Stimulated activated CD4-positive, alpha-beta T cell treated with anti-CD3 and anti-CD28 coated beads, Interleukin-2, amount 100 ng/mL, for 4 hours (primary cell): Measurements from ENCODE around the gene CSMD2.

Experiments used
- DNase-seq: peaks from one replicate; pipeline ENCODE4 v3.0.0-alpha.2; 2020; ENCODE audit warnings: low read depth

The CSMD2 gene

DNA sequence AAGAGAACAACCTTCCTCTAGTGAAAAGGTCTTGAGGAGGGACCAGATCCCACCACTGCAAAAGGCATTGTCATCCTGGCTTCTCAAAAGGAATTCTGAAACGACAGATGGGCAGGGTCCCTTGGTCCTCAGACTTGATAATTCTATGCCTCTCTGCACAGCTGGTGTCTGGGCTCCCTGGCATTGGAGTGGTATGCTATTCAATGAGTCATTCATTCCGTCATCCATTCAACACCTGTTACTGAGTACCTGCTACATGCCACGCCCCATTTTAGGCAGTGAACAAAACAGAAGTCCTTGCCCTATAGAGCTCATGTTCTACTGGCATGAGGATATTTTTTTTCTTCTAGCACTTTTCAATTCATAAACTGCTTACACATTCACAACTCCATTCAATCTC is 347.0 kb downstream of the CSMD2 start:
- no peak for DNase-seq

GRCh38 chr1:33815061-33815460 is 350.0 kb downstream of the CSMD2 start:
- no peak for DNase-seq

GRCh38 chr1:33814166-33814565 is 350.9 kb downstream of the CSMD2 start:
- DNase-seq: no peak

DNA sequence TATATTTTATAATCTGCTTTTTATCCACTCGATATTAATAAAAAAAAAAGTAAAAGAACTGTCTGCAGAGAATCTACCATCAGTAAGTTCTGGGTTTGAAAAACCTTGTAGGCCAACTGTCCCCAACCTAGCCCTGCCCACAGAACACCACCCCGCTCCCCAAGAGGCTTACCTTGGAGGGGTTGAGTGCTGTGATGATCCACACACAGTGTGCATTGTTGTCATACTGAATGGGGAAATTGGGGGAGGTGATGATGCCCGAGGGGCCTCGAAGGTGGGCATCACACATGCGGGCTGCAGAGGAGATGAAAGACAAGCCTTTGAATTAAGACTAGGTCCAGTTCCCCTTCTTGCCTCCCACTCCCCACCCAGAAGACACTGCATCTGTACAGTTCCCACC is 354.5 kb downstream of the CSMD2 start:
- DNase-seq: no peak

DNA sequence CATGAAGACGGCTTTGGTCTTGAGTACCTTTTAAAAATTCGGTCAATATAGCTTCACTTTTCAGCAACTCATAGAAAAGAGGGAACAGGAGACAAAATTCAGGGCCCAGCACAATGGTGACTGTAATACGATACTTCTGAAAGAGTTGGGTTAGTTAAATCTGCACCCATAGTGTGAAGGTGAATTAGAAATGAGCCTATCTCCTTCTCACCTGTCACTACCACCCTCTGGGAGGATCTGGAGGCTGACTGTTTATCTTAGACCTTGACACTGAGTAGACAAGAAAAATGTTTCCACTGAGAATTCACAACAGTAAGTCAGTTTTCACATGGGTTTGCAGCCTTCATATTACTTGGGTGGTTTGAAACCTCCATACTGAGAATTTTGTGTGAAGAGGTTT is 359.0 kb downstream of the CSMD2 start:
- DNase-seq: no peak

- no peak for DNase-seq
These were observed 362.8 kb downstream of the CSMD2 start for GRCh38 chr1:33802268-33802667.

- DNase-seq: no peak
These were observed 367.2 kb downstream of the CSMD2 start for GRCh38 chr1:33797849-33798248.

DNA sequence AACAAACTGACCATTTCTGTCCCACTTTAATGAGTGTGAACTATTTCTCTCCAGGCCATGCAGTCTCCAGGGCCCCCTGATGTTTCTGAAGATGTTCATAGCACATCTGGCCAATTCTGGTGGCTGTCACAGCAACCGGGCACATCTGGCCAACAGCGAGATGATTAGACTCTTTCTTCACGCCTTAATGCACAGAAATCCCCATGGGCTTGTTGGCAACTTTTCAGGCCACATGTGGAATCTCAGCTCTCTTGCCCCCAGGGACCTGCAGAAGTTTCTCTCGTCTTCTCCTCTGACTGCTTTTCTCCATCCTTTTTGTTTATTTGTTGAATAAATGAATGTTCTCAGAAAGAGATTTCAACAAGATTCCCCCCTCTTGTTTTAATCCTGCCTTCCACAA is 372.4 kb downstream of the CSMD2 start:
- no peak for DNase-seq

DNA sequence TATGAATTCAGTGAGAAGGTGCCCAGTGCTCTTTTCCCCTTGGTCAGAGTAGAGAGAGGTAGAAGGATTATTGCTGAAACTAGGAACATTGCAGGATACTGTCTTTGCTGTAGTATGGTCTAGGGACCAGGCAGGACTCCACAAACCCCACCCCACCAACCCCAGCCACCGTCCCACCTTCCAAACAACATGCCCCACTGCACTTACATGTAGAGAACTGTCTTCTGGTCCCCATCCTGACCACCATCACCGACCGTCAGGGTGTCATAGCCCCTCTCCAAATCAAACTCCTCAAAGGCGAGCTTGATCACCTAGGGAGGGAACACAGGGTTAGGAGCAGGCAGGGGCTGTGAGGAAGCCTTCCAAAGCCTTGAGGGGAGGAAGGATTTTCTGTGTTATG is 372.8 kb downstream of the CSMD2 start:
- no peak for DNase-seq

DNA sequence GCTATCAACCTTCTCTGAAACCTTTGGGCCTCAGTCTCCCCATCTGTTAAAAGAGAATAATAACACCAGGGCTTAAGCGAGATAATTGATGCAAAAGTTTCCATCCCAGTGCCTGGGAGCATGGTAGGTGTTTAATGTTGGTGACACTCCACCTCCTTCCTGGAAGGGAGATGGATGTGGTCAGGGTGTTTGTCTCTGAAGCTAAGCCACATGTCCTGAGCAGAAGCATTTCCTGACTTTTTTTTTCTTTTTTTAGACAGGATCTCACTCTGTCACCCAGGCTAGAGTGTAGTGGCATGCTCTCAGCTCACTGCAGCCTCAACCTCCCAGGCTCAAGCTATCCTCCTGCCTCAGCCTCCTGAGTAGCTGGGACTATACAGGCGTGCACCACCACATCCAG is 373.8 kb downstream of the CSMD2 start:
- DNase-seq: no peak

DNA sequence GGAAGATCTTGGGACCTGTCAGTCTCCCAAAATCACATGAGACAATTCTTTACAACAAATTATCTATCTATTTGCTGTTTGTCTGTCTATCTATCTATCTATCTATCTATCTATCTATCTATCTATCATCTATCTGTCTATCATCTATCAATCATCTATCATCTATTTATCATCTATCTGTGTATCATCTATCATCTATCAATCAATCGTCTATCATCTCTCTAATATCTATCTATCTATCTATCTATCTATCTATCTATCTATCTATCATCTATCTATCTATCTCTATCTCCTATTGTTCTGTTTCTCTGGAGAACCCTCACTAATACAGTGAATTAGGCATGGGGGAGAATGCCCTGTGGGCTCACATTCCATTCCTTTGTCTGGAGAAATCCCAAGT is 374.5 kb downstream of the CSMD2 start:
- no peak for DNase-seq

DNA sequence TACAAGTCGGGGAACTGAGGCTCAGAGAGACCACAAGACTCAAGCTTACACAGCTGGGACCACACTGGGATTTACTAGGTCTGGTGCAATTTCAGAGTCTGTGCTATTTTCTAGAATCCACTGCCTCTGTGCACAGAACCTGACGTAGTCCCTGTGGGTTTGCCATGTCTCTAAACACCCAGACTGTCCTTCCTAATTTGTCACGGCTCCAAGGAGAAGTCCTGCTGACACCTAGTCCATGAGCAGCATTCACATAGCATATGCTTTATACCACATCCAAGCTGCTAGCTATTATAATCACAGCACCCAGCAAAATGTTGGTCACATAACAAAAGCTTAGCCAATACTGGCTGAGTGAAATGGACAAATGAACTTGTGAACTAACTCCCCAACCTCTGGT is 380.2 kb downstream of the CSMD2 start:
- DNase-seq: no peak

- no peak for DNase-seq
These were observed 382.3 kb downstream of the CSMD2 start for GRCh38 chr1:33782776-33783175.

GRCh38 chr1:33781652-33782051 is 383.4 kb downstream of the CSMD2 start:
- no peak for DNase-seq

GRCh38 chr1:33777337-33777736 is 387.7 kb downstream of the CSMD2 start:
- DNase-seq: no peak

DNA sequence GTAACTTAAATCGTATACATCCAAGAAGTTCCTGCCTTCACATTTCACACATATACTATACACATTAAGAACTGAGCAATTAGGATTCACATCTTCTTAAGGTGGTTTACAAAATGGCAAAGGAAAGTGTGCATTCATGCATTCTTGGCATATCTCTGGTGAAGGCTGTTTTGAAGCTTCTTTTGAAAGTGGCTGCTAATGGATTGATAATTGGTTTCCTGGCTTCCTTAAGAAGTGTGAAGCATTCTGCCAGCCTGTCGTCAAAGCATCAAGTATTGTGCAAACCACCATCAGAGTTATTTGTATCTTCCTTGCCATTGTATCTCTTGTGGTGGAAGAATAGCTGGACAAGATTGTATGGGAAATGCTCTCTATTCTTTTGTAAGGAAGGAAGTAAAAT is 396.2 kb downstream of the CSMD2 start:
- DNase-seq: no peak

GRCh38 chr1:33768106-33768505 is 396.9 kb downstream of the CSMD2 start:
- DNase-seq: no peak

DNA sequence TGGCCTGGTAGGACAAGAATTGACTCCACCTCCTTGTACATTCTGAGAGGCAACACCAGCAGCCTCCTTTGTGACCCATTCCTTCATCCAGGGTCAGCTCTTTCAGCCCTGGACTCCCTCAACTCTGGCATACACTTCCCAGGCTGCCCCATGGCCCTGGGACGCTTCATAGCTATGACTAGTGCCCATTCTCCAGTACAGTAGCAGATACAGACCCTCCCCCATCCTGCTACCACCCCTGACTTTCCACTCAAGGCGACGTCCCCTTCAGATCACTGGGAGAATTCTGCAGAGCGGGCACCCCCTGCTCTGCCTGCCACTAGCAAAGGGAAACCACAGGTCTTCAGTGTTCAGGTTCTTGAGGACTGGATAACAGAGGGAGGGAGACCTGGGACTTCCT is 400.9 kb downstream of the CSMD2 start:
- DNase-seq: no peak

GRCh38 chr1:33763406-33763805 is 401.6 kb downstream of the CSMD2 start:
- no peak for DNase-seq

- DNase-seq: no peak
These were observed 402.1 kb downstream of the CSMD2 start for GRCh38 chr1:33762962-33763361.

DNA sequence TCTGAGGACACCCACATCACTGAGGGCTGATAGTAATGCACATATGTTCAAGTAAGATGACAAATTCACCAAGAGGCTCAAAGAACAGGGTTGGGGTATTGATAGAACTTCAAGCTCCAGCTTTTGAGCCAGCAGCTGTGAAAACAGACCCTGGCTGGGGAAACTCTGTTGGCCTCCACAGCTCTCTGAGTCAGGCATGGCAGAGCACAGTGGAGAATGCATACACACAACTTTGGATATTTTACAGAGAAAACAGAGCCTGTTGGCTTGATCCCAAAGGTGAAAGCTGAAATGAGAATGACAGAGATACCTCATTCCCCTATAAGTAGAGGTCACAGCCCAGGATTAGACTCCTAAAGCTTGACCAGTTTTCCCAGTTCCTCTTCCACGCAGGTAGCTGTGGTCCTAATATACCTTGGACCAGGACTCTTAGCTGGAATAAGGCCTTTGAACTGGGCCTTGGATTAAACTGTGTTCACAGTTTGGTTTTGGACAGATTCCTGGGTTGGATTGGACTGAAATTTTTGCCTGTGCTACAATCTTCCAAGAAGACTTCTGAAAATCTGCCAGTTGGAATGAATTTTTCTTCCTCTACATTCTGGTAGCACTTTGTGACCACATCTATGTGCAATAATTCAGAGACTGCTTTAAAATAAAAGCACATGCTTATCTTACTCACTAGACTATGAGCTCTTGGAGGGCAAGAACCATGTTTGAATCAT is 402.8 kb downstream of the CSMD2 start:
- no peak for DNase-seq

DNA sequence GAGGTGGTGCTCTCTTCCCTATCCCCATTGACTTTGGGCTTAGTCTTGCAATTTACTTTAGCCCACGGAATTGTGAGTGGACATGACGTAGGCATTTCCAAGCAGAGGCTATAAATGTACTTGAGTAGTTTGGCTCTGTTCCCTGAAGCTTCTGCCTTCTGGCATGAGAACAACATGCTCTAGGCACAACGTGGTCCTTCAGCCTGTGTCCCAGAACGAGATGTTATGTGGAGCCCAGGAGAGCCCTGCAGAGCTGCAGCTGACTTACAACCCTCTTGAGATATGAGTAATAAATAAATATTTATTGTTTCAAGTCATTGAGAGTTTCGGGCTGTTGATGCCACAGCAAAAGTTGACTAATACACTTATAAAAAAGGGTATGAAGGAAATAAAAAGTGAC is 406.3 kb downstream of the CSMD2 start:
- no peak for DNase-seq

DNA sequence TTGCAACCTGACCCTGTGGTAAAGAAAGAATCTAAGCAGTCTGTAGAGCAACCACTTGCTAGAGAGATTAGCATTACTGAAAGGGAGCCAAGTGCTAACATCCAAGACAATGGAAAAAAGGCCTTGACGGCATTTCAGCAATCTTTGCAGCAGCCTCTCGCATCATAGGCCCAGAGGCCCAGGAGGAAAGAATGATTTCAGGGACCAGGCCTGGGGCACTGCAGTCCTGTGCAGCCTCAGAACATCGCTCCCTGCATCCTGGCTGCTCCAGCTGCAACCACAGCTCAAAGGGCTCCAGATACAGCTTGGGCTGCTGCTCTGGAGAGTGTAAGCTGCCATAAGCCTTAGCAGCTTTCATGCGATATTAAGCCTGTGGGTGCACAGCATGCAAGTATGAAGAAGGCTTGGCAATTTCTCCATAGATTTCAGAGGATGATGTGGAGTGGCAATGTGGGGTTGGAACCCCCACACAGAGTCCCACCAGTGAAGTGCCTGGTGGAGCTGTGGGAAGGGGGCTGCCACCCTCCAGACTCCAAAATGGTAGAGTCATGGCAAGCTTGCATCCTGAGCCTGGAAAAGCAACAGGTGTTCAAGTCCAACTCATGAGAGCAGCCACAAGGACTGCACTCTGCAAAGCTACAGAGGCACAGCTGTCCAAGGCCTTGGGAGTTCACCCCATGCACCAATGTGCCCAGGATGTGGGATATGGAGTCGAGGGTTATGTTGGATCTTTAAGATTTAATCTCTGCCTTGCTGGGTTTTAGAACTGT is 411.8 kb downstream of the CSMD2 start:
- DNase-seq: no peak

DNA sequence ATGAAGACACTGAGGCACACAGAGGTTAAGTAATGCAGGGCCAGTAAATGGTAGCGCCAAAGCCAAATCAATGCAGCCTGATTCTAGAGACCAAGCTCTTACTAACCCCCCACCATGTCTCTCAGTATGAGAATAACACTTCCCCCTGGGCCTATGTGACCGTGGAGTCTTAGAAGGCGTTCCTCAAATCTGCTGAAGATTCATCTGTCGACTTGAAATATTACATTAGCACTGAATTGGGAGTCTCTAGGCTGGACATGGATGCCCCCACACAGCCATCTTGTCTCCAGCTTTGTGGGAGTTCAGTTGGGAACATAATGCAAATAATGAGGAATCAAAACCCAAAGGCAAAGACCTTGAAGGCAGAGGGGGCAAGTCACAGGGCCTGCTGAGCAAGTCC is 419.1 kb downstream of the CSMD2 start:
- DNase-seq: no peak
